Endothelial cell of umbilical vein (primary cell): ENCODE measurements around the gene RPS19. TPM values are rescaled to one million over a fixed set of nuclear protein-coding genes. Genes with fewer than 3 reads are reported as not detected.

Experiments
- BruUV-seq: library from RNA; stranded (reverse); fragments of 400-500 nt; replicated peaks from 2 replicates; lab custom pipeline; 2021; lab: Mats Ljungman, UMichigan
- CTCF ChIA-PET: fragments of 300-600, 350-600 bp; sonication (Branson Sonifier 250); formaldehyde crosslinking; loops from one replicate; lab custom pipeline; 2021; ENCODE audit warnings: antibody characterized with exemption, inconsistent platforms; lab: Charles Lee
- POLR2A ChIA-PET: fragments of 300-600, 350-600 bp; sonication (Branson Sonifier 250); formaldehyde crosslinking; loops from one replicate; lab custom pipeline; 2021; ENCODE audit warnings: antibody characterized with exemption, inconsistent platforms; lab: Charles Lee
- DNase-seq: peaks from one replicate; pipeline ENCODE4 v3.0.0-alpha.2; 2011; ENCODE audit warnings: low read depth, low spot score
- FAIRE-seq: peaks from 2 replicates; lab custom pipeline; 2011; peaks lifted over from hg19 to GRCh38; lab: Jason Lieb, UNC
- H2AFZ ChIP-seq: 2 replicates; pipeline ENCODE4 v1.6.0; 2012; ENCODE audit warnings: low read depth, low read length, control low read depth, inconsistent platforms
- H3K27ac ChIP-seq: 2 replicates; pipeline ENCODE4 v1.5.1; 2011; ENCODE audit warnings: low read depth, mild to moderate bottlenecking, control low read depth, low read length, moderate library complexity; ENCODE audit not compliant: insufficient read depth
- H3K27me3 ChIP-seq, 2 experiments: 2 replicates each; pipeline versions ENCODE4 v1.6.0 to v1.6.1; 2011; ENCODE audit warnings: low read length in 2 of 2, mixed read lengths in 1 of 2; ENCODE audit not compliant: control insufficient read depth in 2 of 2, insufficient read depth in 2 of 2
- H3K36me3 ChIP-seq, 2 experiments: 2 replicates in 1 of 2; 3 replicates in 1 of 2; pipeline ENCODE4 v1.5.1; 2011; ENCODE audit warnings: low read length in 2 of 2, mild to moderate bottlenecking in 1 of 2, moderate library complexity in 1 of 2; ENCODE audit not compliant: control insufficient read depth in 2 of 2, insufficient read depth in 2 of 2; ENCODE audit errors: extremely low read depth in 1 of 2
- H3K4me1 ChIP-seq: 3 replicates; pipeline ENCODE4 v1.5.1; 2011; ENCODE audit warnings: mild to moderate bottlenecking, low read length; ENCODE audit not compliant: control insufficient read depth, insufficient read depth; ENCODE audit errors: extremely low read depth
- H3K4me2 ChIP-seq: 2 replicates; pipeline ENCODE4 v1.6.1; 2011; ENCODE audit warnings: low read length, control low read depth, mixed read lengths; ENCODE audit not compliant: insufficient read depth
- H3K4me3 ChIP-seq, 3 experiments: fragments of 200-600 bp in 1 of 3; sonication (generic), shearing (Covaris generic) in 1 of 3; replicated peaks in 1 of 3; 2 replicates each; pipeline ENCODE4 v1.5.1; 2011 to 2016; ENCODE audit warnings: control low read depth in 3 of 3, low read length in 3 of 3, mild to moderate bottlenecking in 2 of 3, inconsistent platforms in 1 of 3, low read depth in 1 of 3, moderate library complexity in 1 of 3; ENCODE audit not compliant: insufficient read depth in 1 of 3
- H3K79me2 ChIP-seq: 2 replicates; pipeline ENCODE4 v1.6.0; 2012; ENCODE audit warnings: low read length, inconsistent platforms; ENCODE audit not compliant: control insufficient read depth, insufficient read depth
- H3K9ac ChIP-seq: replicated peaks from 2 replicates; pipeline ENCODE3; 2011; ENCODE audit warnings: low read length, control low read depth; ENCODE audit not compliant: insufficient read depth; ENCODE audit errors: extremely low read depth
- H3K9me1 ChIP-seq: replicated peaks from 3 replicates; pipeline ENCODE4 v1.6.0; 2011; ENCODE audit warnings: mild to moderate bottlenecking, low read length; ENCODE audit not compliant: control insufficient read depth, insufficient read depth; ENCODE audit errors: extremely low read depth
- H3K9me3 ChIP-seq: replicated peaks from 2 replicates; pipeline ENCODE4 v1.5.1; 2012; ENCODE audit warnings: low read length, inconsistent platforms; ENCODE audit not compliant: control insufficient read depth, insufficient read depth
- H4K20me1 ChIP-seq: replicated peaks from 2 replicates; pipeline ENCODE3; 2011; ENCODE audit warnings: mild to moderate bottlenecking, low read length; ENCODE audit not compliant: control insufficient read depth, insufficient read depth; ENCODE audit errors: extremely low read depth
- CTCF ChIP-seq, 2 donors: IDR thresholded peaks; 1 replicate in 1 of 2; 2 replicates in 1 of 2; pipeline ENCODE4 v1.5.1; 2011; ENCODE audit warnings: low read length in 2 of 2, mild to moderate bottlenecking in 2 of 2, moderate library complexity in 2 of 2, control low read depth in 1 of 2, inconsistent platforms in 1 of 2, low read depth in 1 of 2; ENCODE audit not compliant: insufficient read depth in 1 of 2; ENCODE audit errors: extremely low read depth in 1 of 2
- EZH2 ChIP-seq: IDR thresholded peaks from 2 replicates; pipeline ENCODE4 v1.6.1; 2012; ENCODE audit warnings: borderline replicate concordance, low read depth, mild to moderate bottlenecking, moderate library complexity, low read length, inconsistent platforms; ENCODE audit not compliant: severe bottlenecking
- FOS ChIP-seq: IDR thresholded peaks from 2 replicates; pipeline ENCODE4 v1.6.1; 2011; ENCODE audit warnings: mild to moderate bottlenecking, low read length, moderate library complexity, borderline replicate concordance; ENCODE audit not compliant: insufficient read depth
- GATA2 ChIP-seq: IDR thresholded peaks from 2 replicates; pipeline ENCODE4 v1.7.0; 2011; ENCODE audit warnings: low read depth, mild to moderate bottlenecking, moderate library complexity, mixed read lengths, low read length; ENCODE audit not compliant: insufficient read length, insufficient read depth
- JUN ChIP-seq: IDR thresholded peaks from 2 replicates; pipeline ENCODE4 v1.6.1; 2011; ENCODE audit warnings: borderline replicate concordance, low read depth; ENCODE audit not compliant: insufficient read length, insufficient read depth
- MAX ChIP-seq: IDR thresholded peaks from 2 replicates; pipeline ENCODE4 v1.6.1; 2011; ENCODE audit not compliant: insufficient read depth, insufficient read length
- MYC ChIP-seq: IDR thresholded peaks from one replicate; pipeline ENCODE4 v1.6.1; 2011; ENCODE audit warnings: mild to moderate bottlenecking, low read depth, low read length
- POLR2A ChIP-seq: IDR thresholded peaks from 2 replicates; pipeline ENCODE4 v1.6.1; 2012; ENCODE audit warnings: low read depth, mild to moderate bottlenecking, control low read depth, low read length
- POLR2AphosphoS5 ChIP-seq: IDR thresholded peaks from 2 replicates; pipeline ENCODE4 v1.6.1; 2012; ENCODE audit warnings: low read depth, mild to moderate bottlenecking, control low read depth, low read length, moderate library complexity; ENCODE audit not compliant: insufficient read depth
- dilution Hi-C: fragments of 300-500 bp; cut with MboI; formaldehyde crosslinking; loops from one replicate; pipeline ENCODE4 v1.15.0; 2019; ENCODE audit warnings: low sequenced_read_pairs; ENCODE audit not compliant: extremely low pct_ligation_motif_present
- intact Hi-C: fragments of 100-400 bp; cut with micrococcal nuclease; formaldehyde crosslinking; loops from one replicate; pipeline ENCODE4 v1.10.0; 2022
- polyA plus RNA-seq, 4 experiments: library from polyadenylated mRNA; depleted of rRNA in 3 of 4; stranded (reverse) in 3 of 4; unstranded in 1 of 4; fragments of >200 nt; gene quantifications; 2 replicates each; pipeline versions ENCODE4 v1.2.1 to v1.2.3, GENCODE V29; 2011 to 2012; ENCODE audit warnings: missing spikeins in 1 of 4
- total RNA-seq: library from RNA; stranded (reverse); gene quantifications from 2 replicates; pipeline ENCODE4 v1.2.3, GENCODE V29; 2021

Gene RPS19
- total and polyA plus RNA-seq, 2 donors (not counting 3 experiments of a cell fraction or from before 2014, with no cell fraction given) = 2,234 to 4,353 TPM

DNA sequence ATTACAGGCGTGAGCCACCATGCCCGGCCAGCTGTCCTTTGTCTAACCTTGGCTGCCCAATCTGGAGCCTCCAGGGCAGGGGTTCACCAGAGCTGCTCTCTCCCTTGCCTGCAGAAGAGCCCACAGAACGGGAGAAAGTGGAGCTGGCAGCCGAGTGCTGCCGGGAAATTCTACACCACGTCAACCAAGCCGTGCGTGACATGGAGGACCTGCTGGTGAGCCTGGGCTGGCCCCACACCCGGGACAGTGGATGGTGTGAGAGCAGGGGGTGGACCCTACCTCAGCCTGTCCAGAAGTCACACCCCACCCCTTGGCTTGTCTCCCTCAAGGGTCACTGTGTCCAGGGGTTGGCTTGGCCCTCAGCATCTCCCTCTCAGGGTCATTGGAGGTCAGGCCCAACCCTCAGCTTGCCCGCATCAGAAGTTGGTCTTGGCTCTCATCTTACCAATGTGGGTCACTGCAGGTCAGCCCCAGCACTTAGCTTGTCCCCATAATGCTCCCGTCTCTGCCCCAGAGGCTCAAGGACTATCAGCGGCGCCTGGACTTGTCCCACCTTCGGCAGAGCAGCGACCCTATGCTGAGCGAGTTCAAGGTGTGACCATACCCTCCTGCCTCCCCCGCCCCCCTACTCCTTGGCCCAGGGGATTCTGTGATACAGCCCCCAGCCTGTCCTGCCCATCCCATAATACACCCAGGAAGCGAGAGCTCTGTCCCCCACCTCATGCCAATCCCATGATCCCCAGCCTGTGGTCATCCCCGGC is 43.3 kb downstream of the RPS19 start:
- Histone ChIP-seq H3K9me3 (no peaks in the 10 kb centered on the region), H2AFZ (no peak overlapping the region), H3K79me2 (no peaks in the 10 kb centered on the region), H4K20me1 (no peaks in the 10 kb centered on the region), H3K4me3 (no peak overlapping the region), H3K4me2 (no peak overlapping the region), H3K27me3 (no peaks in the 10 kb centered on the region), H3K4me1 (no peaks in the 10 kb centered on the region), H3K9ac (no peak overlapping the region), H3K36me3 (peaks cover 9 to 59% of the 10 kb centered on the region in 2 experiments), H3K9me1 (no peaks in the 10 kb centered on the region), H3K27ac (no peak overlapping the region)
- no TSS peak for BruUV-seq
- ChIA-PET CTCF (interaction anchor here (0.9 to 1.3 kb wide), 2 partner anchors 30 to 132 kb away, joined by 3 to 5 read pairs; no protein-coding TSS in a partner anchor), POLR2A (interaction anchor here (0.8 kb wide), 1 partner anchor 42 kb away, joined by 3 read pairs; no protein-coding TSS in a partner anchor)
- FAIRE-seq (no peak), DNase-seq (no peak)
- TF ChIP-seq POLR2AphosphoS5 (no peak), FOS (no peak), CTCF (IDR thresholded peaks at IDR 0.05; ENCODE audit: extremely low read depth in 1 of 2, insufficient read depth in 1 of 2, low read depth in 1 of 2, low read length in 2 of 2) (no peak), EZH2 (no peak), MAX (no peak), MYC (no peak), JUN (no peak), POLR2A (no peak), GATA2 (no peak)
- dilution Hi-C loops = no loop called here
- intact Hi-C loops = no loop called here
